ENCODE results near the gene ABCC9.

Gene ABCC9

DNA sequence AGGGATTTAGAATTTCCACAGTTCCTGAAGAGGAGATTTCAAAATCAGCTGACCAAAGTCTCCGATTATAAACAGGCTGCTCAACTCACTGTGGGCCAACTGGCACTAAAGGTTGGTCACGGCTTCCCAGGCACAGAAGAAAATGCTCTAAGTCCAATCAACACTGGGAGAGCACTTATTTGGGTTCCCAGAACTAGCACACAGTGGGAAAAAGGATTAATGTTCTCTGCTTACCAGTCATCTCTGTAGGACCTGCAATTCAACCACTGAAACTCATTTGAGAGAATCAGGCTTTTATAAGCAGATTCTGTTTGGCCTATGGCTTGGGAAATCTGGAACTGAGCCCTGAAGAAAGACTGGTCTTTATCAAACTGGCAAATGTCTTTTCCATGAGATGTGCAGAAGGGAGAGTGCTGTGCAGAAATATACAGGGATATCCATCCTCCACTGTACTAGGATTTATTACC lies 49.4 kb downstream of the ABCC9 start:
- DNase-seq (ENCODE audit: low read depth) = no peak
- TF ChIP-seq, protein P1, sequence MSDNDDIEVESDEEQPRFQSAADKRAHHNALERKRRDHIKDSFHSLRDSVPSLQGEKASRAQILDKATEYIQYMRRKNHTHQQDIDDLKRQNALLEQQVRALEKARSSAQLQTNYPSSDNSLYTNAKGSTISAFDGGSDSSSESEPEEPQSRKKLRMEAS (IDR thresholded peaks at IDR 0.05; ENCODE audit: low read depth, low read length) = no peak
- TF ChIP-seq, protein P2, sequence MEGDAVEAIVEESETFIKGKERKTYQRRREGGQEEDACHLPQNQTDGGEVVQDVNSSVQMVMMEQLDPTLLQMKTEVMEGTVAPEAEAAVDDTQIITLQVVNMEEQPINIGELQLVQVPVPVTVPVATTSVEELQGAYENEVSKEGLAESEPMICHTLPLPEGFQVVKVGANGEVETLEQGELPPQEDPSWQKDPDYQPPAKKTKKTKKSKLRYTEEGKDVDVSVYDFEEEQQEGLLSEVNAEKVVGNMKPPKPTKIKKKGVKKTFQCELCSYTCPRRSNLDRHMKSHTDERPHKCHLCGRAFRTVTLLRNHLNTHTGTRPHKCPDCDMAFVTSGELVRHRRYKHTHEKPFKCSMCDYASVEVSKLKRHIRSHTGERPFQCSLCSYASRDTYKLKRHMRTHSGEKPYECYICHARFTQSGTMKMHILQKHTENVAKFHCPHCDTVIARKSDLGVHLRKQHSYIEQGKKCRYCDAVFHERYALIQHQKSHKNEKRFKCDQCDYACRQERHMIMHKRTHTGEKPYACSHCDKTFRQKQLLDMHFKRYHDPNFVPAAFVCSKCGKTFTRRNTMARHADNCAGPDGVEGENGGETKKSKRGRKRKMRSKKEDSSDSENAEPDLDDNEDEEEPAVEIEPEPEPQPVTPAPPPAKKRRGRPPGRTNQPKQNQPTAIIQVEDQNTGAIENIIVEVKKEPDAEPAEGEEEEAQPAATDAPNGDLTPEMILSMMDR (IDR thresholded peaks at IDR 0.05; ENCODE audit: low read depth, low read length) = no peak
- TF ChIP-seq POLR2A (IDR thresholded peaks at IDR 0.05; ENCODE audit: extremely low read depth, insufficient read length) (no peak), MYC (IDR thresholded peaks at IDR 0.05; ENCODE audit: low read depth, low read length) (no peak)
- H3K4me3 ChIP-seq (ENCODE audit: low read depth, low read length) = no peak overlapping the region

DNA sequence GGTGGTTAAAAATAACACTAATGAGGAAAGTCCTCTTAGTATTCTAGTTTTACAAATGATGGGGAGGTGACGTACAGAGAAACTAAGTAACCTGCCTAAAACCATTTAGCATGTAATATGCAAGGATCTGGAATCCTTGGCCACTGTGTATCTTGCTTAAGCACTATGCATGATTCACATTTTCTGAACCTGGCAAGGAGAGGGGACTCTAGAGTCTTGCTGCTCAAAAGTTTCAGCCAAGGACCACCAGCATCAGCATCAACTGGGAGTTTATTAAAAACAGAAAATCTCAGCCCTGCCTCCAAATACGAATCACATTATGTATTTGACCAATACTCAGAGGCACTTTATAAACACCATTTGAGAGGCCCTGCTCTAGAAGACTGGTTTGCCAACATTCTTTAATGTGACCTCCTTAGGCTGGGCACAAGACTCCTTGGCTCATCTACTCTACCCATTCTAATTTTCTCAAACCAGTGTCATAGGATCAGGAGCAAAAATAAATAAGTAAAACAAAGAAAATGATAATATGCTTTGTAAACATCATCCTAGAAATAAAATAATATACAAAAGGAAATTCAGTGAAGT lies 52.9 kb downstream of the ABCC9 start:
- DNase-seq (ENCODE audit: low read depth) = no peak
- TF ChIP-seq POLR2A (IDR thresholded peaks at IDR 0.05; ENCODE audit: extremely low read depth, insufficient read length) (no peak), MYC (IDR thresholded peaks at IDR 0.05; ENCODE audit: low read depth, low read length) (no peak)
- TF ChIP-seq, protein P2 (IDR thresholded peaks at IDR 0.05; ENCODE audit: low read depth, low read length) = no peak
- TF ChIP-seq, protein P1 (IDR thresholded peaks at IDR 0.05; ENCODE audit: low read depth, low read length) = no peak

DNA sequence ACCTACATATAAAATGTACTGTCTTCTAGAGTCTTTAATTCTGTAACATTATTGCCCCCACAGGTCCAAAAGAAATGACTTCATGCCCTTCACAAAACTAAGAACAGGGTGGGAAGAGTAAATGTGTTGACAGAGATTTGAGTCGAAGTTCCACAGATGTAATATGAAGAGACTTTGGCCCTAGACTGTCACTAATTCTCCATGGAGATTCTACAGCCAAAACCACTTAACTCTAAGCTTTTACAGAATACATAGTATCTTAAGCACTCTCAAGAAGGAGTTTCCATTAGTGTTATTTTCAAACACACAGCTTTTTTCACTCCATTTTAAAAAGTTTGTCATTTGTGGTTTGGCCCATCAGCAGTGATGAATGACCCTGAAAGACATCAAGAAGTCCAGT lies 56.3 kb downstream of the ABCC9 start:
- no peak for DNase-seq (ENCODE audit: low read depth)
- TF ChIP-seq POLR2A (IDR thresholded peaks at IDR 0.05; ENCODE audit: extremely low read depth, insufficient read length) (no peak), MYC (IDR thresholded peaks at IDR 0.05; ENCODE audit: low read depth, low read length) (no peak)
- TF ChIP-seq, protein P1 (IDR thresholded peaks at IDR 0.05; ENCODE audit: low read depth, low read length) = no peak
- TF ChIP-seq, protein P2 (IDR thresholded peaks at IDR 0.05; ENCODE audit: low read depth, low read length) = no peak
- no peak overlapping the region for H3K4me3 ChIP-seq (ENCODE audit: low read depth, low read length)

More for the DNA sequence above, 52.9 kb downstream of the ABCC9 start:
- no peak overlapping the region for H3K4me3 ChIP-seq (ENCODE audit: low read depth, low read length)

DNA sequence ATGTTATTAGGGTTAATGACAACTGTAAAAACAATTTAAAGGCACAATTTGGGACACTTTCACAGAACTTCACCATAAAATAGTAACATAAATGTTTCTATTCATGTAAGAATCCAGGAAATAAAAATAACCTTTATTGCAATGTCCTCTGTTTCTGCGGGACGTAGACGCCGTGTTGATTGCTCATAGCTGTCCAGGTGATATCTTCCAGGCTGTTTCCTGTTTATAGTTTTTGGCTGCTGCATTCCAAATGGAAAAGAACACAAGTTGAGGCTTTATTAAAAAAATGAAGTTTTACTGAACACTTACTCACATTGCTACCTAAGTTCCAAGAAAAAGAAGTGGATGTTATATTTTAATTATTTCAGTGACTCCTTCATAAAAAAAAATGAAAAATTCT lies 58.6 kb downstream of the ABCC9 start:
- no peak overlapping the region for H3K4me3 ChIP-seq (ENCODE audit: low read depth, low read length)

DNA sequence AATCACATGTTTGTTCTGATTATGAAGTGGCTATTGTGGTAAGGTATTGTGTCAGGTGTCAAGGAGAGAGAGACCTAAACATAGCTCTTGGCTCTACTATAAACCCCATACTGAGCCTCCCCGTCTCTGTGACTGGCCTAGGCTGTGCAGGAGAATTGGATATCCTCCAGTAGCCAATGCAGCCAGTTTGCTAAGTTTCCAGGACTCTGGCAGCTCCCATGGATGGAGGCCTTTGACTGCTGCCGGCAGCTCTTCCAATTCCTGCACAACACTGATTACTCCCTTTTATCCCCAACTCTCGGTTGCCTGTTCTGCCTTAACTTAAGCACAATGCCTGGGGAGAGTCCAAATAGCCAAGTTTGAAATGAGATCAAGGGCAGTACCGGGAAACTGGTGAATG lies 59.3 kb downstream of the ABCC9 start:
- DNase-seq (ENCODE audit: low read depth) = no peak
- no peak overlapping the region for H3K4me3 ChIP-seq (ENCODE audit: low read depth, low read length)
- TF ChIP-seq, protein P2 (IDR thresholded peaks at IDR 0.05; ENCODE audit: low read depth, low read length) = no peak
- TF ChIP-seq MYC (IDR thresholded peaks at IDR 0.05; ENCODE audit: low read depth, low read length) (no peak), POLR2A (IDR thresholded peaks at IDR 0.05; ENCODE audit: extremely low read depth, insufficient read length) (no peak)
- TF ChIP-seq, protein P1 (IDR thresholded peaks at IDR 0.05; ENCODE audit: low read depth, low read length) = no peak

More for the DNA sequence above, 58.6 kb downstream of the ABCC9 start:
- DNase-seq (ENCODE audit: low read depth) = no peak
- TF ChIP-seq, protein P2 (IDR thresholded peaks at IDR 0.05; ENCODE audit: low read depth, low read length) = no peak
- TF ChIP-seq MYC (IDR thresholded peaks at IDR 0.05; ENCODE audit: low read depth, low read length) (no peak), POLR2A (IDR thresholded peaks at IDR 0.05; ENCODE audit: extremely low read depth, insufficient read length) (no peak)
- TF ChIP-seq, protein P1 (IDR thresholded peaks at IDR 0.05; ENCODE audit: low read depth, low read length) = no peak

All from NB4 (cell line).